H1 (cell line): ENCODE results near the gene RNASET2. TPM values are rescaled to one million over a fixed set of nuclear protein-coding genes. Genes with fewer than 3 reads are reported as not detected.

Experiments used
- CEBPB ChIP-seq: IDR thresholded peaks from 2 replicates; pipeline ENCODE4 v1.6.1; 2012; ENCODE audit warnings: low read depth, low read length
- CHD2 ChIP-seq: IDR thresholded peaks from 2 replicates; pipeline ENCODE4 v1.6.1; 2012; ENCODE audit warnings: low read length, improper control_type of control experiment
- CHD7 ChIP-seq: fragments of 300-600 bp; sonication (generic); IDR thresholded peaks from 2 replicates; pipeline ENCODE4 v1.7.1; 2012; ENCODE audit warnings: low read length, moderate library complexity, mild to moderate bottlenecking, inconsistent platforms; ENCODE audit not compliant: insufficient replicate concordance
- HDAC2 ChIP-seq, 2 experiments: fragments of 300-600 bp in 1 of 2; sonication (generic) in 1 of 2; IDR thresholded peaks; 2 replicates each; pipeline ENCODE4 v1.6.1; 2011 to 2012; ENCODE audit warnings: low read depth in 2 of 2, low read length in 2 of 2, mild to moderate bottlenecking in 2 of 2, moderate library complexity in 2 of 2, borderline replicate concordance in 1 of 2, inconsistent platforms in 1 of 2
- RXRA ChIP-seq: IDR thresholded peaks from 2 replicates; pipeline ENCODE4 v1.6.1; 2011; ENCODE audit warnings: low read depth, mild to moderate bottlenecking, low read length, moderate library complexity; ENCODE audit not compliant: insufficient read depth
- SP4 ChIP-seq: IDR thresholded peaks from 2 replicates; pipeline ENCODE4 v1.6.1; 2012; ENCODE audit warnings: low read length, inconsistent platforms
- polyA plus RNA-seq, 7 experiments: library from polyadenylated mRNA; depleted of rRNA in 3 of 7; stranded (reverse) in 5 of 7; unstranded in 2 of 7; fragments of >200 nt in 5 of 7; fragments of 200-250 nt in 2 of 7; gene quantifications; 1 replicate in 5 of 7; 2 replicates in 1 of 7; 4 replicates in 1 of 7; pipeline versions ENCODE4 v1.2.1 to v1.2.3, GENCODE V29; 2011 to 2013; ENCODE audit warnings: missing spikeins in 2 of 7, mixed read lengths in 2 of 7
- total RNA-seq: library from RNA; stranded (reverse); fragmentation: NEBNext Ultra II Directional; extraction: Animal tissue kit (Norgen Biotek cat#: 25700); gene quantifications from 2 replicates; pipeline ENCODE4 v1.2.1, GENCODE V29; 2021

The RNASET2 gene
- total and polyA plus RNA-seq, 2 of the 8 experiments (the other 6 are each of a cell fraction or from before 2014, with no cell fraction given), result 15.7 to 22.9 TPM

GRCh38 chr6:166952567-166953486, 3.5 kb downstream of the RNASET2 start (continued):
- TF ChIP-seq CHD7 (no peak), CHD2 (no peak), CEBPB (no peak), RXRA (no peak), HDAC2 (IDR thresholded peaks at IDR 0.05; ENCODE audit: borderline replicate concordance in 1 of 2, low read depth in 2 of 2, low read length in 2 of 2) (no peak), SP4 (no peak)
